ENCODE measurements around the gene PRKCE. TPM values are rescaled to one million over a fixed set of nuclear protein-coding genes. Genes with fewer than 3 reads are reported as not detected.

The PRKCE gene
- total and polyA plus RNA-seq, 2 donors (not counting 3 experiments of a cell fraction or from before 2014, with no cell fraction given), result 27.9 to 33.9 TPM

DNA sequence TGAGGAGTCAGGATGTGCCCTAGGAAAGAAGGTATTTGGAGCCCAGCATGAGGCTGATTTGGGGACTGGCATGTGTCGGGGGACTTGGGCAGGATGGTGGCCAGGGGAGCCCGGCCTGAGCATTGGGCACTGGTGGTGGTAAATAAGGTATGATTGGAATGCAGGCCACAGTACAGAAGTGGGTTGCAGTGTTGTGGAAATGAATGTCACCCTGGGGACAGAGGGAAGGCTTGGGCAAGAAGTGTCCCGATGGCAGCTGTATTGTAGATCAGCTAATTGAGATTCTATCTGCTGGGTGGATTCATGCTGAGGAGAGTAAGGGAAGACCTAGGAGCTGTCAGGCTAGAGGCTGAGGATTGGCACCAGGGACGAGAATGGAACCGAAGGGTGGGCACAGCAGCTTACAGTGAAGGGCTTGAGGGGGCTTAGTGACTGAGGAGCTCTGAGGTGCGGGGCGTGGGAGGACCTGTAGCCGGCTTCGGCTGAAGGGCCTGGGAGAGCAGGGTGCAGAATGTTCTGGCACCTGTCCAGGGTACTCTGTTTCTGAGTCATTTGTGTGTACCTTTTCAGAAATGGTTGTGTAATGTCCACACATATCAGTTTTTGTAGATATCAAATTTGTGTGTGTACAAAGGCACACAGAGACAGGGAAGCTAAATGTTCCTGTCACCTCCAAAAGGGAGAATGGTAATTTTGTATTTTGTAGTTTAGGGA lies 170.2 kb downstream of the PRKCE start:
- Histone ChIP-seq H2AFZ (ENCODE audit: low read depth, low read length) (no peak overlapping the region), H3K27ac (ENCODE audit: insufficient read depth, low read depth, low read length) (no peak overlapping the region), H3K4me1 (ENCODE audit: control insufficient read depth, extremely low read depth, insufficient read depth, low read length) (no peaks in the 10 kb centered on the region), H3K4me3 (replicated peaks in 1 of 3; ENCODE audit: insufficient read depth in 1 of 3, low read depth in 1 of 3, low read length in 3 of 3) (no peak overlapping the region), H3K4me2 (ENCODE audit: insufficient read depth, low read length) (no peak overlapping the region), H4K20me1 (replicated peaks; ENCODE audit: control insufficient read depth, extremely low read depth, insufficient read depth, low read length) (no peaks in the 10 kb centered on the region), H3K36me3 (ENCODE audit: control insufficient read depth in 2 of 2, extremely low read depth in 1 of 2, insufficient read depth in 2 of 2, low read length in 2 of 2) (no peaks in the 10 kb centered on the region), H3K9me1 (replicated peaks; ENCODE audit: control insufficient read depth, extremely low read depth, insufficient read depth, low read length) (no peaks in the 10 kb centered on the region), H3K9ac (replicated peaks; ENCODE audit: extremely low read depth, insufficient read depth, low read length) (no peak overlapping the region), H3K79me2 (ENCODE audit: control insufficient read depth, insufficient read depth, low read length) (no peaks in the 10 kb centered on the region), H3K9me3 (replicated peaks; ENCODE audit: control insufficient read depth, insufficient read depth, low read length) (no peaks in the 10 kb centered on the region), H3K27me3 (ENCODE audit: control insufficient read depth in 2 of 2, insufficient read depth in 2 of 2, low read length in 2 of 2) (no peaks in the 10 kb centered on the region)
- dilution Hi-C loops (cut with MboI; ENCODE audit: extremely low pct_ligation_motif_present, low sequenced_read_pairs) (no loop called here), intact Hi-C loops (cut with micrococcal nuclease) (no loop called here)
- no peak for TF ChIP-seq FOS (IDR thresholded peaks at IDR 0.05; ENCODE audit: borderline replicate concordance, insufficient read depth, low read length)
- TF ChIP-seq POLR2A (IDR thresholded peaks at IDR 0.05; ENCODE audit: low read depth, low read length), result no peak
- TF ChIP-seq, protein P1, sequence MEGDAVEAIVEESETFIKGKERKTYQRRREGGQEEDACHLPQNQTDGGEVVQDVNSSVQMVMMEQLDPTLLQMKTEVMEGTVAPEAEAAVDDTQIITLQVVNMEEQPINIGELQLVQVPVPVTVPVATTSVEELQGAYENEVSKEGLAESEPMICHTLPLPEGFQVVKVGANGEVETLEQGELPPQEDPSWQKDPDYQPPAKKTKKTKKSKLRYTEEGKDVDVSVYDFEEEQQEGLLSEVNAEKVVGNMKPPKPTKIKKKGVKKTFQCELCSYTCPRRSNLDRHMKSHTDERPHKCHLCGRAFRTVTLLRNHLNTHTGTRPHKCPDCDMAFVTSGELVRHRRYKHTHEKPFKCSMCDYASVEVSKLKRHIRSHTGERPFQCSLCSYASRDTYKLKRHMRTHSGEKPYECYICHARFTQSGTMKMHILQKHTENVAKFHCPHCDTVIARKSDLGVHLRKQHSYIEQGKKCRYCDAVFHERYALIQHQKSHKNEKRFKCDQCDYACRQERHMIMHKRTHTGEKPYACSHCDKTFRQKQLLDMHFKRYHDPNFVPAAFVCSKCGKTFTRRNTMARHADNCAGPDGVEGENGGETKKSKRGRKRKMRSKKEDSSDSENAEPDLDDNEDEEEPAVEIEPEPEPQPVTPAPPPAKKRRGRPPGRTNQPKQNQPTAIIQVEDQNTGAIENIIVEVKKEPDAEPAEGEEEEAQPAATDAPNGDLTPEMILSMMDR (IDR thresholded peaks at IDR 0.05; ENCODE audit: extremely low read depth in 1 of 2, insufficient read depth in 1 of 2, low read depth in 1 of 2, low read length in 2 of 2), result no peak
- TF ChIP-seq JUN (IDR thresholded peaks at IDR 0.05; ENCODE audit: borderline replicate concordance, insufficient read depth, insufficient read length, low read depth), result no peak
- FAIRE-seq, result no peak
- DNase-seq (ENCODE audit: low read depth, low spot score), result no peak
- ChIA-PET CTCF (no interaction called here), POLR2A (no interaction called here)
- BruUV-seq (replicated peaks), result no TSS peak

DNA sequence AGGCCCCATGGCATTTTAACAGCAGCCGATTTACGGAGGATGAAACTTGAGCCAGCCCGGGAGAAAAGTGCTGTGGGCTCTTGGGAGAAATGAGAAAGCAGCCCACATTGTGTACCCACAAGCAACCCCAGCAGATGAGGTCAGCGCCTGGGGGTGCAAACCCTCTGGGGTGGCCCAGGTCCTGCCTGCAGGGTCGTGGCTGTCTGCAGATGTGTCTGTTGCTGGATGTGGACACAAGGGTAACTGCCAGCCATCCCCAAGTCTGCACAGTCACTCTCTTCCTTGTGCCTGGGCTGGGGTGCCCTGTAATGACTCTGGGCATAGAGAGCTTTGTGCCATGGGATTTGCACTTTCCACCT lies 170.8 kb downstream of the PRKCE start:
- H2AFZ ChIP-seq (ENCODE audit: low read depth, low read length), result no peak overlapping the region
- TF ChIP-seq FOS (IDR thresholded peaks at IDR 0.05; ENCODE audit: borderline replicate concordance, insufficient read depth, low read length) (no peak), JUN (IDR thresholded peaks at IDR 0.05; ENCODE audit: borderline replicate concordance, insufficient read depth, insufficient read length, low read depth) (no peak), POLR2AphosphoS5 (IDR thresholded peaks at IDR 0.05; ENCODE audit: insufficient read depth, low read depth, low read length) (no peak), GATA2 (IDR thresholded peaks at IDR 0.05; ENCODE audit: insufficient read depth, insufficient read length, low read depth, low read length) (no peak), EZH2 (IDR thresholded peaks at IDR 0.05; ENCODE audit: borderline replicate concordance, low read depth, low read length, severe bottlenecking) (no peak), MYC (IDR thresholded peaks at IDR 0.05; ENCODE audit: low read depth, low read length) (no peak), POLR2A (IDR thresholded peaks at IDR 0.05; ENCODE audit: low read depth, low read length) (no peak)
- TF ChIP-seq, protein P1 (IDR thresholded peaks at IDR 0.05; ENCODE audit: extremely low read depth in 1 of 2, insufficient read depth in 1 of 2, low read depth in 1 of 2, low read length in 2 of 2), result no peak
- TF ChIP-seq, protein P2, sequence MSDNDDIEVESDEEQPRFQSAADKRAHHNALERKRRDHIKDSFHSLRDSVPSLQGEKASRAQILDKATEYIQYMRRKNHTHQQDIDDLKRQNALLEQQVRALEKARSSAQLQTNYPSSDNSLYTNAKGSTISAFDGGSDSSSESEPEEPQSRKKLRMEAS (IDR thresholded peaks at IDR 0.05; ENCODE audit: insufficient read depth, insufficient read length), result no peak
- H3K27me3 ChIP-seq (ENCODE audit: control insufficient read depth in 2 of 2, insufficient read depth in 2 of 2, low read length in 2 of 2), result no peaks in the 10 kb centered on the region
- DNase-seq (ENCODE audit: low read depth, low spot score), result no peak
- no peaks in the 10 kb centered on the region for H3K4me1 ChIP-seq (ENCODE audit: control insufficient read depth, extremely low read depth, insufficient read depth, low read length)
- dilution Hi-C loops (cut with MboI; ENCODE audit: extremely low pct_ligation_motif_present, low sequenced_read_pairs), result no loop called here
- POLR2A ChIA-PET, result no interaction called here
- no peaks in the 10 kb centered on the region for H3K9me3 ChIP-seq (replicated peaks; ENCODE audit: control insufficient read depth, insufficient read depth, low read length)
- no peak overlapping the region for H3K4me3 ChIP-seq (replicated peaks in 1 of 3; ENCODE audit: insufficient read depth in 1 of 3, low read depth in 1 of 3, low read length in 3 of 3)
- H3K36me3 ChIP-seq (ENCODE audit: control insufficient read depth in 2 of 2, extremely low read depth in 1 of 2, insufficient read depth in 2 of 2, low read length in 2 of 2), result no peaks in the 10 kb centered on the region
- no peak overlapping the region for H3K9ac ChIP-seq (replicated peaks; ENCODE audit: extremely low read depth, insufficient read depth, low read length)
- H3K4me2 ChIP-seq (ENCODE audit: insufficient read depth, low read length), result no peak overlapping the region
- intact Hi-C loops (cut with micrococcal nuclease), result no loop called here
- no TSS peak for BruUV-seq (replicated peaks)
- no peak for FAIRE-seq
- no peaks in the 10 kb centered on the region for H4K20me1 ChIP-seq (replicated peaks; ENCODE audit: control insufficient read depth, extremely low read depth, insufficient read depth, low read length)
- CTCF ChIA-PET, result no interaction called here
- H3K9me1 ChIP-seq (replicated peaks; ENCODE audit: control insufficient read depth, extremely low read depth, insufficient read depth, low read length), result no peaks in the 10 kb centered on the region
- H3K27ac ChIP-seq (ENCODE audit: insufficient read depth, low read depth, low read length), result no peak overlapping the region
- no peaks in the 10 kb centered on the region for H3K79me2 ChIP-seq (ENCODE audit: control insufficient read depth, insufficient read depth, low read length)
